ENCODE results near the gene GPR180. TPM values are rescaled to one million over a fixed set of nuclear protein-coding genes. Genes with fewer than 3 reads are reported as not detected.
"Not testable (repeated sequence)": the region's sequence is repeated elsewhere in the genome, so short reads cannot be mapped to it uniquely, and the experiment has no call there.

The GPR180 gene
- total RNA-seq, 3 donors from 2014 or later, result 2.7 to 4.8 (median 3.8) TPM

DNA sequence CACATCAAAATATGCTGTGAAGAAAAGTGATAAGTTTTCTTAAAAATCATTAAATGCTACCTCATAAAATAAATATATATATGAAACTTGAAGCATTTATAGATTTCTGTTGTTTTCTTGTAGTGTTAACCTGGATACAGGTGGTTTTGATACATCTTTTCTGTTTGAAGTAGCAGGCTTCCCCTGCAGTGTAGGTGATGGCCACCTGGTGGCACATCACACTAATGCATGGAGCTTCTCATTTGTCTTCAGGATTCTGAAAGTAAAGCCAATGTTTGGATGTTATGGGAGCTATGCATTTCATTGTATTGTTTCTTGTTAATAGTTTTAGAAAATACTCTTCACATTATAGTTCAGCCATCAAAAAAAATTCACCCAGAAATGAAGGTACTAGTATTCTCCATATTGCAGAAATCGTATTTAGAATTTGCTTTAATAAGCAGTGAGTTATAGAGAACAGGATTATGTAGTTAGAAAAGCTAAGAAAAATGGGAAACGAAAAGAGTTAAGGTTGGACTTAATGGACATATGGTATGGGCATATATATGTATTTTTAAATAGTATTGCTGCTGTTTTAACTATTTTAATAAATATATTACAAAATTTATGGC, 18.7 kb downstream of the GPR180 start:
- H3K36me3 ChIP-seq (ENCODE audit: low read depth), result no peaks in the 10 kb centered on the region
- no peaks in the 10 kb centered on the region for H3K9me3 ChIP-seq
- no peaks in the 10 kb centered on the region for H3K4me1 ChIP-seq (ENCODE audit: low read depth)
- TF ChIP-seq, protein P1, sequence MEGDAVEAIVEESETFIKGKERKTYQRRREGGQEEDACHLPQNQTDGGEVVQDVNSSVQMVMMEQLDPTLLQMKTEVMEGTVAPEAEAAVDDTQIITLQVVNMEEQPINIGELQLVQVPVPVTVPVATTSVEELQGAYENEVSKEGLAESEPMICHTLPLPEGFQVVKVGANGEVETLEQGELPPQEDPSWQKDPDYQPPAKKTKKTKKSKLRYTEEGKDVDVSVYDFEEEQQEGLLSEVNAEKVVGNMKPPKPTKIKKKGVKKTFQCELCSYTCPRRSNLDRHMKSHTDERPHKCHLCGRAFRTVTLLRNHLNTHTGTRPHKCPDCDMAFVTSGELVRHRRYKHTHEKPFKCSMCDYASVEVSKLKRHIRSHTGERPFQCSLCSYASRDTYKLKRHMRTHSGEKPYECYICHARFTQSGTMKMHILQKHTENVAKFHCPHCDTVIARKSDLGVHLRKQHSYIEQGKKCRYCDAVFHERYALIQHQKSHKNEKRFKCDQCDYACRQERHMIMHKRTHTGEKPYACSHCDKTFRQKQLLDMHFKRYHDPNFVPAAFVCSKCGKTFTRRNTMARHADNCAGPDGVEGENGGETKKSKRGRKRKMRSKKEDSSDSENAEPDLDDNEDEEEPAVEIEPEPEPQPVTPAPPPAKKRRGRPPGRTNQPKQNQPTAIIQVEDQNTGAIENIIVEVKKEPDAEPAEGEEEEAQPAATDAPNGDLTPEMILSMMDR (IDR thresholded peaks at IDR 0.05), result peak; percentile 35
- intact Hi-C loops (cut with DNase I, micrococcal nuclease), result no loop called here
- DNase-seq, result peak in 2 of 3 donors; percentile 30 to 51
- ATAC-seq, result peak; percentile 70
- H3K4me3 ChIP-seq, result no peak overlapping the region

DNA sequence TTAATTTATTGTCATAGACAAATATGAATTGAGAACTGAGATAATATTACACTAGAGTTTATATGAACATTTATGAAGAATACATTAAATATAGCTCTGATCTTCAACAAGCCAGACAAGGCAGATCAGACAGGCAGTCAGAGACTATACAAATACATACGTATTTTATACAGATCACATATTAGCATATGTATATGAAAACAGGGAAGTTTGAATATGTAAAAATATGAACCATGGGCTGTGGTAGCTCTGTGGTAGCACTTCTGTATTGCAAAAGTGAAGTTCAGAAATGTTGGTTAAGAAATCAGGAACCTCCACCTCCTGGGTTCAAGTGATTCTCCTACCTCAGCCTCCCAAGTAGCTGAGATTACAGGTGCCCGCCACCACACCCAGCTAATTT, 20.7 kb downstream of the GPR180 start:
- intact Hi-C loops (cut with DNase I, micrococcal nuclease), result no loop called here
- no peaks in the 10 kb centered on the region for H3K9me3 ChIP-seq
- TF ChIP-seq, protein P1 (IDR thresholded peaks at IDR 0.05), result no peak
- H3K36me3 ChIP-seq (ENCODE audit: low read depth), result no peaks in the 10 kb centered on the region
- H3K4me3 ChIP-seq, result no peak overlapping the region
- DNase-seq (no peak), ATAC-seq (no peak)
- H3K4me1 ChIP-seq (ENCODE audit: low read depth), result no peaks in the 10 kb centered on the region

DNA sequence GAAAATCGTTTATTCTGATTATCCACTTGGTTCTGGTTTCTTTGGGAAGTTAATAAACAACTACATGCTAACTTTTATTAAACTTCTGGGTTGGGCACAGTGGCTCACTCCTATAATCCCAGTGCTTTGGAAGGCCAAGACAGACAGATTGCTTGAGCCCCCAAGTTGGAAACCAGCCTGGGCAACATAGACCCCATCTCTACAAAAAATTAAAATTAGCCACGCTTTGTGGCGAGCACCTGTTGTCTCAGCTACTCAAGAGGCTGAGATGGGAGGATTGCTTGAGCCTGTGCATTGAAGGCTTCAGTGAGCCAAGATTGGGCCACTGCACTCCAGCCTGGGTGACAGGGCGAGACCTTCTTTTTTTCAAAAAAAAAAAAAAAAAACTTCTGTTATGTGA, 21.7 kb downstream of the GPR180 start:
- TF ChIP-seq, protein P1 (IDR thresholded peaks at IDR 0.05), result no peak
- Histone ChIP-seq H3K4me3 (no peak overlapping the region), H3K36me3 (ENCODE audit: low read depth) (no peaks in the 10 kb centered on the region), H3K4me1 (ENCODE audit: low read depth) (no peaks in the 10 kb centered on the region), H3K9me3 (no peaks in the 10 kb centered on the region)
- intact Hi-C loops (cut with DNase I, micrococcal nuclease), result no loop called here
- no peak for DNase-seq
- ATAC-seq, result no peak

GRCh38 chr13:94630858-94631257, 29.2 kb downstream of the GPR180 start:
- H3K9me3 ChIP-seq, result no peaks in the 10 kb centered on the region
- no peaks in the 10 kb centered on the region for H3K4me1 ChIP-seq (ENCODE audit: low read depth)
- H3K4me3 ChIP-seq, result no peak overlapping the region
- DNase-seq (no peak), ATAC-seq (no peak)
- no peaks in the 10 kb centered on the region for H3K36me3 ChIP-seq (ENCODE audit: low read depth)
- TF ChIP-seq, protein P1 (IDR thresholded peaks at IDR 0.05), result no peak
- intact Hi-C loops (cut with DNase I, micrococcal nuclease), result no loop called here

DNA sequence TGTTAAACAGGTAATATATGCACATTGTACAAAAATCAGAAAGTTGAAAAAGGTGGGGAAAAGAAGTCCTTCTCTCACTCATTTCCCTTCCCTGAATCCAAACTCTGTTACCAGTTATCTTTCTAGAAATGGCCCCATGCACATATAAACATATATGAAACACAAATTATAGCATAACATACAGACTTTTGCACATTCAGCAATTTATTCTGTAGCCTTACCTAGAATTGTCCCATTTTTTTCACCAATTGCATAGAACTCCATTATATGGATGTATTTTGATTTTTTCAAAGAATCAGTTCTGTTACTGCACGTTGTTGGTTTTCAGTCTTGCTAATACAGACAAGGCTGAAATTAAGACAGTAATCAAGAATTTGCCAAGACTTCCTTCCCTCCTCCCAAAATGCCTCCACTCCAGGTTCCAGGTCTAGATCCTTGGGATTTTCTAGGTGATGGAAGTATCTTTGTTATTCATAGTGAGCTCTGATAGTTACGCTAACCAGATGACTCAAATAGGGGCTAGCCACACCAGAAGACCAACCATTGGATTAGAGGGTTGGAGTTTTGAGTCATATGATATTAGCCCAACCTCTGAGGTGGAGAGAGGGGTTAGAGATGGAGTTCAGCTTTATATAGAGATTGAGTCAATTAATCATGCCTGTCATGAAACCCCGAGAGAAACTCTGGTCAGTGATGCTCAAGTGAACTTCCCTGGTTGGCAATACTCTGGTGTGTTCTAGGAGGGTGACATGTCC, 30.7 kb downstream of the GPR180 start:
- intact Hi-C loops (cut with DNase I, micrococcal nuclease), result no loop called here
- H3K4me1 ChIP-seq (ENCODE audit: low read depth), result no peaks in the 10 kb centered on the region
- no peak for ATAC-seq

DNA sequence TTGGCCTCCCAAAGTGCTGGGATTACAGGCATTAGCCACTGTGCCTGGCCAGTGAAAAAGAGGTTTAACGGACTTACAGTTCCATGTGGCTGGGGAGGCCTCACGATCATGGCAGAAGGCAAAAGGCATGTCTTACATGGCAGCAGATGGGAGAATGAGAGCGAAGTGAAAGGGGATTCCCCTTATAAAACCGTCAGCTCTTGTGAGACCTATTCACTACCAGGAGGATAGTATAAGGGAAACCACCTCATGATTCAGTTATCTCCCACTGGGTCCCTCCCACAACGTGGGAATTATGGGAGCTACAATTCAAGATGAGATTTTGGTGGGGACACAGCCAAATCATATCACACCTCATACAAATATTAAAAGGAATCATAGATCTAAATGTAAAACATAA, 34.4 kb downstream of the GPR180 start:
- H3K36me3 ChIP-seq (ENCODE audit: low read depth); intact Hi-C loops (cut with DNase I, micrococcal nuclease); H3K4me3 ChIP-seq; DNase-seq; H3K9me3 ChIP-seq; H3K4me1 ChIP-seq (ENCODE audit: low read depth); ATAC-seq: not testable (repeated sequence)

More for the DNA sequence above, 30.7 kb downstream of the GPR180 start:
- Histone ChIP-seq H3K4me3 (no peak overlapping the region), H3K36me3 (ENCODE audit: low read depth) (no peaks in the 10 kb centered on the region), H3K9me3 (no peaks in the 10 kb centered on the region)
- TF ChIP-seq, protein P1 (IDR thresholded peaks at IDR 0.05), result no peak
- DNase-seq, result no peak

Measured in mucosa of descending colon (tissue), 3 donors.